ENCODE results near the gene SGMS1.
"Not testable (repeated sequence)": the region's sequence is repeated elsewhere in the genome, so short reads cannot be mapped to it uniquely, and the experiment has no call there.

Gene SGMS1

DNA sequence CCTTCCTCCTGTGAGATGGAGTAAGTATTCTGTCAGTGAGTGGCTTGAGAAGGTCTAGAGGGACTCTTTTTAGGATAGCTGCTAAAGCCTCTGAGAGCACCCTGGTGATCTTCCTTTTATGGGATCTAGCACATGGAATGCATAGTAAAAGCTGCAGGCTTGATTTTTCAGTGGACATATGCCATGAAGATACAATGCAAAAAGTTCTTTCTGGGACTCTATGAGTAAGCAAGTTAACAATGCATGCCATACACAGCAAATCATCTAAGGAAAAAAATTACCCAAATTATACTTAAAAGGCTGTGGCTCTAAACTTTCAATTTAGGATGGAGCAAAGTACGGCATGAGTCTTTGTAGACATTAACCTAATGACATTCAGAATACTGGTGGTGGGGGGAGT is 154.5 kb downstream of the SGMS1 start:
- DNase-seq (ENCODE audit: low spot score) = no peak

DNA sequence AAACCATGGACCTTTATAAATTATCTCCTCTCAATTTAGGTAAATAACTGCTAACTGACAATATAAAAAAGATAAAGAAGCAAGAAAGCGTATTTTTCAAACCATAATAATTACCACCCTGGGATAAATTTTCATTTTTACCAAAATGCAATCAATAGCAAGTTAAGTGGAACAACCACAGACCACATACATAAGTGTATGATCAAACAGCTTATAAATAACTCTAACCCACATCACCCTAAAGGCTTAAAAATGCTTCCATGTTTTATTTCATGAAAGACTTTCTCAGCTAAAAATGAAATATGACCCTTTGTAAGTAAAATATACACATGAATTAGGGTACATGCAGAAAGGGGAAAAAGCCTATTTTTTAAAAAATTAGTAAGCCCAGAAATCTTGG is 156.5 kb downstream of the SGMS1 start:
- no peak for DNase-seq (ENCODE audit: low spot score)

GRCh38 chr10:50464004-50464409 is 159.7 kb downstream of the SGMS1 start:
- DNase-seq (ENCODE audit: low spot score) = no peak

DNA sequence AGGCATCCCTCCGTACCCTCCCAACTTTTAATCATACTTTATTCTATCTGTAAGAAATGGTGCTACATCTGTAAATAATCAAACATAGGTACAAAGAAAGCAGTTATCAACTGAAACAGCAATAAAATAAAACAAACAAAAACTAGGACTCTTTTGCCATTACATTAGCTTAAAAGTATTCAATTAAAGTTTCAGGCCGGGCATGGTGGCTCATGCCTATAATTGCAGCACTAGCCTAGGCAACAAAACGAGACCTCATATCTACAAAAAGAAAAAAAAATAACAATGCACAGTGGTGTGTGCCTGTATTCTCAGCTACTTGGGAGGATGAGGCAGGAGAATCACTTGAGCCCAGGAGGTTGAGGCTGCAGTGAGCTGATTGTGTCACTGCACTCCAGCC is 161.9 kb downstream of the SGMS1 start:
- DNase-seq (ENCODE audit: low spot score) = no peak

GRCh38 chr10:50461123-50461522 is 162.6 kb downstream of the SGMS1 start:
- no peak for DNase-seq (ENCODE audit: low spot score)

DNA sequence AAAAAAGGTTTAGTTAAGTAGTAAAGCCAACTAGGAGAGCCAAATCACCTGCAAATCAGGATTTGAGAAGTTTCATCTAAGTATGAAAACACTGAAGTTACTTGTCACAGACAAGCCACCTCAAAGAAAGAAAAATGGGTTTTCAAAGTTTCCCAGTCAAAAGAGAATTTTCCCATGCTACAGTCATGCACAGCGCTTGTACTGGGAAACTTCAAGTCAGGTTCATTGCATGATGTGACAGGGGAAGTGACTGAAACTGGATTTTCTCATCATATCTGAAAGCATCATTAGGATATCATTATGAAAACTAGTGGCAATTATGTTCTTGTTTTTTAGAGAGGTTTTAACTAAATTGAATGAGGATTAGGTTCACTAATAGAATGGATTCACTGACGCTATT is 167.0 kb downstream of the SGMS1 start:
- DNase-seq (ENCODE audit: low spot score) = no peak

DNA sequence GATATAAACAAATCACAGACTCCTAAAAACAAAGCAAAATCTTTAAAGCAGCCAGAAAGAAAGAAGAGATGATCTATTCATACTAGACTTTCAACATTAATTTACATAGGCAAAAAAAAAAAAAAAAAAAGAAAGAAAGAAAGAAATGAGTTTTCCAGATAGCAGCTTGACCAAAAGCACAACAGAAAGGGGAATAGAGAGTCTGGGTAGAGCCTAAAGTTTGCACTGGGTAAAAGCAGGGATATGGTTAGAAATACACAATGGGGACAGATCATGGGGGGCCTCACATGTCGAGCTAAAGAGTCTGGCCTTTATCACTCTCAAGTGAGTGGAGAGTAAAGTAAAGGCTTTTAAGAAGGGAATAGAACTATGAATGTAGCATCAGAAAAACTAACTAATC is 169.8 kb downstream of the SGMS1 start:
- DNase-seq (ENCODE audit: low spot score) = no peak

- DNase-seq (ENCODE audit: low spot score) = no peak
Observed at GRCh38 chr10:50452603-50453002, 171.2 kb downstream of the SGMS1 start.

DNA sequence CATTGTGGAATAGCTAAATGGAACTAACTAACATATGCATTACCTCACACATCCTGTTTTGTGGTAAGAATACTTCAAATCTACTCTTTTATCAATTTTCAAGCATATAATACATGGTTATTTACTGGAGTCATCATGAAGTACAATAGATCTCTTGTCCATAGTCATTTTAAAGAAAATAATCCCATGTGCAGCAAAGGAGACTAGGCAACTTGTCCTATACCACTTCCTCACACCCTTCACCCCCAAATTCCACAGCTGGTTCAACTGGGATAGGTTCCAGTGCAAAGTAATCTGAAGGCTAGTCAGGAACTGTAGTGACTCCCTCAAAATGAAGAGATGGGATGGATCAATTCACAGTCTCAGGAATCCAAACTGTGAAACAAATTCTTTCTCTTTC is 176.1 kb downstream of the SGMS1 start:
- DNase-seq (ENCODE audit: low spot score) = no peak

DNA sequence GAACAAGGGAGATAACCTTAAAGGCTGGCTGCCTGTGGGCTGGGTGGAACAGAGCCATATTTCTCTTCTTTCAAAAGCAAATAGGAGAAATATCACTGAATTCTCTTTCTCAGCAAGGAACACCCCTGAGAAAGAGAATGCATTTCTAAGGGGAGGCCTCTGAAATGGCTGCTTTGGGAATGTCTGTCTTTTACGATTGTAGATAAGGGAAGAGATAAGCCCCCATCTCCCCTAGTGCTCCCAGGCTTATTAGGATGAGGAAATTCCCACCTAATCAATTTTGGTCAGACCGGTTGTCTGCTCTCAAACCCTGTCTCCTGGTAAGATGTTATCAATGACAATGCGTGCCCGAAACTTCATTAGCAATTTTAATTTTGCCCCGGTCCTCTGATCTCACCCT is 178.0 kb downstream of the SGMS1 start:
- DNase-seq (ENCODE audit: low spot score) = not testable (repeated sequence)

GRCh38 chr10:50440489-50440888 is 183.3 kb downstream of the SGMS1 start:
- DNase-seq (ENCODE audit: low spot score) = no peak

DNA sequence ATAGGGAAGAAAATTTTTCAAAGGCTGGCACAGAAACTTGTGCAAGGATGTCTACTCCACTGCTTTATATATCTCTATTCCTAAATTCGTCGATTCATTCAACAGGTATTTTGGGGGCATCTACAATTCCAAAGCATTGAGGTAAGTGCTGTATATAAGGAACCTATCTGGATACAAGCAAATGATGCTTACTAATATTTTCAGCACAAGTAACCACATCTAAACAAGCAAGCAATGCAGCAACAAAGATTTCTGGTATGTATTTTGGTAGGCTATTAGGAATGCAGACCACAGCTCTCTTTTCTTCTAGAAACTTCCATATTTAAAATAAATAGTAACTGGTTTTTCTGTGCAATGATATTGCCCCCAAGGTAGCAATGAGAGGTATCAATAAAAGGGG is 183.9 kb downstream of the SGMS1 start:
- DNase-seq (ENCODE audit: low spot score) = no peak

GRCh38 chr10:50439187-50439586 is 184.6 kb downstream of the SGMS1 start:
- DNase-seq (ENCODE audit: low spot score) = no peak

DNA sequence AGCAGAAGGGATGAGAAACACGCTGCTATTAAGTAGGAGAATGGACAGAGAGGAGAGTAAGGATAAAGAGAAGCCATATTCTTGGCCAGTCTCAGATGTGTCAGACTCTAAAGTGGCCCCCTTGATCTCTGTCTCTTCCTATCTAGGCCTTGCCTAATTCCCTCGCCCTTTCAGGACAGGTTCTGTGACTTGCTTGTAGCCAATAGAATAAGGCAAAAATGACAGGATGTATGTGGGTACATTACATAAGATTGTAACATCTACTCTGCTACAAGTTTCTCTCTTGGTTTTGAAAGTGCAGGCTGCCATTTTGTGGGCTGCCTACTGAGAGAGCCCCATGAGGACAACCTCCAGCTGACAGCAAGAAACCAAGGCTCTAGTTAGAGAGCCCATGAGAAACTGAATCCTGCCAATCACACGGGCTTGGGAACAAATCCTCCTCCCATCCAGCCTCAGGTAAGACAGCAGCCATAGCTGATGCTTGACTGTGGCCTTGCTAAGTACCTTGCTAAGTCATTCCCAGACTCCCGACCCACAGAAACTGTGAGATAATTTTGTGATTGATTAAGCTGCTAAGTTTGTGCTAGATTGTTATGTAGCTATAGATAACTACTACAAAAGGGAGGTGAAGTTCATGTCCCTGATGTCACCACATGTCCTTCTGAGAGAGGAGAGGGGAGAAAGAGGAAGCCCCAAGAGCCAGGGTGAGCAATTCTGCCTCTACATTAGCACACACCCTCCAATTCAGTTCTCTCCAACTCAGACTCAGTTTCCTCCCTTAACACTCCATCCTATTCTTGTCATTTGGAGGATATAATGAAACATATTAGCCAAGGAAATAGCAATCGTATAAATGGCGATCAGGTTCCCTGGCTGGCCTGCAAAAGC is 185.5 kb downstream of the SGMS1 start:
- no peak for DNase-seq (ENCODE audit: low spot score)

DNA sequence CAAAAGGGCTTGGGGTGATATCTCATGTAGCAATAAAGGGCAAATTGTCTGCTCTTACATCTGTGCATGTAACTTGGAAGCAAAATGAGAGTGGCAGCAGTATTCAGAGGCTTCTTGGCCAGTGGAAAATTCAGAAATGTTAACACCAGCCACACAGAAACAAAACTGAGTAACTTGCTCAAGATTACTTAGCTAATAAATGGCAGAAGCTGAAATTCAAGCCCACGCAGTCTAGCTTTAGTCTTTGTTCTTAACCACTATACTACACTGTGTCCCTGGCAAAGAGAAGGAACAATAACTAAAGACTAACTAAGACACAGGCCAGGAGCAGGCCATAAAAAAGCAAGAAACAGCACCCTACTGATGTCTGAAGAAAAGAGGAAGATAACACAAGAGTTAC is 186.5 kb downstream of the SGMS1 start:
- no peak for DNase-seq (ENCODE audit: low spot score)

- no peak for DNase-seq (ENCODE audit: low spot score)
Observed at GRCh38 chr10:50436805-50437204, 187.0 kb downstream of the SGMS1 start.

DNA sequence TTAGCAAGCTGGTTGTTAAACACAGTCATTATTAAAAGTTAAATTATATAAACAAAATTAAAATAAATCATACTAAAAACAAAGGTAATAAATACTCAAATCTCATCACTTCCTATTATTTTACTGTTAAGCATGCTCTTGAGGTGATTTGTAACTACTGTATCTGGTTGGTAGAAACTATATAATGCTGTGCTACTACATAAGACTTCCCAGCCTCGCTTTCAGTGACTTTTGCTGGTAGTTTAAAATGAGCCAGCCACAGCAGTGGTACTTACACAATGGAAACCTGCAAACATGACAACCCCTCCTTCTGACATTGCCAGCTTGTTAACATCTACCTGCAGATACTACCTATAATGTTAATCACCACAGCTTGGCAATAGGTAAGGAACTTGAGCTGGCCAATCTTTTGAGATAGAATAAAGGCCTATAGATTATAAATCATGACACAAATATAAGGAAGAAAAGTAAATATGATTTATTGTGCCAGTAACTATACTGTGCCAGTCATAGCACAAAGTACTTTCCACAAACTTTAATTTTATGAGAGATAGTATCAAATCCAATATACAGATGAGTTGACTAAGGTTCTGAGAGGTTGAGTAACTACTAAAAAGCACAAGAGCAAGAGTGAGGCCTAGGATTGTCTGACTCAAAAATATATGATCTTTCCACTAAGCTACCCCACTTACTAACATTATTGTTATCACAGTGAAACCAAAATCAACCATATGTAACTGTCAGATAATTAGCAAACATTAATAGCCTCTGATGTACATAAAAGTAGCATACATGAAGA is 191.3 kb downstream of the SGMS1 start:
- DNase-seq (ENCODE audit: low spot score) = no peak

DNA sequence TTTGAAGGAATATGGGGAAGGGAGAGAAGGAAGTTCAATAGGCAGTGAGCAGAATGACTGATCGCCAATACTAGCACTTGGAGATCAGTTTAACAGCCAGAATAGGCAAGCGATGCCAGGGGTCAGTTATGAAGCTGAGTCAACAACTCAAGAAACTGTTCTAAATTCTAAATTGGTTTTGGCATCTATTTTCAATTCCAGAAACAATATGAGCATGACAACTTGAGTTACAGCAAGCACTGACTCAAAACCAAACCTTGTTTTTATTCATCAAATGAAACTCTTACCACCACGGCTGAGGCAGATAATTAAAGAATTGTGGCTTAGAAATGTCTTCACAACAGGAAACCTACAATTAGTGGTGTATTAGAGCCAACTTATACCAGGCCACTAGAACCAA is 192.0 kb downstream of the SGMS1 start:
- DNase-seq (ENCODE audit: low spot score) = no peak

DNA sequence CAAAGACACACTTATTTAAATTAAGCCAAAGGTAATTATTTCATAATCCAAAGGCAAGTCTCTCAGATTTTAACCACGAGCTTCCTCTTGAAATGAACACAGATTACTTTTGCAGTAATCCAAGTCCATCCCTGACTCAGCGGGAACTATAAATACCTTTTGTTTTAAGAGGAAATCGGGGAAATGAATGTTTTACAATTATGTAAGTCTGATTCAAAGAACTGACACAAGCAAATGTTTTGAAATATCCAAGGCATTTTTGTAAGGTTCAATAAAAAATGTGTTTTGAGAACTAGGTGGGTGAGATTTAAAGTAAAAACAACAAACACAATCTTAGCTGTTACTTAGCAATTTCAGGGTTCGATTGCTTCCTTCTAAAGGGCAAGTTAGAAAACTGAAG is 192.6 kb downstream of the SGMS1 start:
- no peak for DNase-seq (ENCODE audit: low spot score)

DNA sequence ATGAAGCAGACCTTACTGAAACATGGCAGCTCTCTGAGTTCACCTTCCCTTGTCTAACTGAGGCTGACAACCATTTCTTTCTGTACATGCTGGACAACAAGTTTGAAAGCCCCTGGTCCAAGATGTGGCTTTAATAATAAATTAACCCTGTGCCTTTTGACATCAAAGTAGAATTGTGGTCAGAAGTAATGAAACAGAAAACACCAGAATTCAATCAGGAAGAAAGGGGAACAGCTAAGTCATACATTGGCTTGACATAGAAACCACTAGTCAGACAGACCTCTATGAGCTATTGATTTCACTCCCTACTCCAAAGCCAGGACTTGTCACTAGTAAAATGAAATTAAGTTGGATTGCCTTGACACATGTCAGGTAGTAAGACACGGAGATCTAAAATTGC is 197.3 kb downstream of the SGMS1 start:
- DNase-seq (ENCODE audit: low spot score) = no peak

DNA sequence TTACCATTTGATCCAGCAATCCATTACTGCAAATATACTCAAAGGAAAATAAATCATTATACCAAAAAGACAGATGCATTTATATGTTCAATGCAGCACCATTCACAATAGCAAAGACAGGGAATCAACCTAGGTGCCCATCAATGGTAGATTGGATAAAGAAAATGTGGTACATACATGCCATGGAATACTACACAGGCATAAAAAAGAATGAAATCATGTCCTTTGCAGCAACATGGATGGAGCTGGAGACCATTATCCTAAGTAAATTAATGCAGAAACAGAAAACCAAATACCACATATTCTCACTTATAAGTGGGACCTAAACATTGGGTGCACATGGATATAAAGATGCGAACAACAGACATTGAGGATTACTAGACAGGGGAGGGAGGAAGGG is 198.5 kb downstream of the SGMS1 start:
- not testable (repeated sequence) for DNase-seq (ENCODE audit: low spot score)

- DNase-seq (ENCODE audit: low spot score) = no peak
Observed at GRCh38 chr10:50423448-50423847, 200.3 kb downstream of the SGMS1 start.

DNA sequence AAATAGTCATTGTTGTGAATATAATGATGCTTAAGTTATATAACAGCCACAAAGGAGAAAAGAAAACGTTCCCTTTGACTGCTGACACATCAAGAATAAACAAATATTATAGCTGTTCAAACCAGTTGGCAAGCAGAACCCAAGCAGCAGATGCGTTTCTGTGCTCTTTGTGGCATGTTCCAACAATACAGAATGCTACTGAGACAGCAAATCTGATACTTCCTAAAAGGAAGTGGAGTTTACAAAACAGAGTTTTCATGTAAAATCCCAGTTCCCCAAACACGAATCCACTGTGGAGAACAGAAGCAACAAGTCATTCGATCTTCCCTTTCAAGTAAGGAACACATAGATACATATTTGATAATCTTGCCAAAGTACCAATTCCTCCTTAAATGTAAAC is 201.5 kb downstream of the SGMS1 start:
- DNase-seq (ENCODE audit: low spot score) = no peak

Measured in ecto neural progenitor cell (in vitro differentiated cells).